Neural cell (in vitro differentiated cells): ENCODE results near the gene TMC2.

Source experiments
- CTCF ChIP-seq: fragments of 450-650 bp; IDR thresholded peaks from 2 replicates; pipeline ENCODE4 v1.5.1; 2014; ENCODE audit warnings: antibody characterized with exemption, mild to moderate bottlenecking, moderate library complexity; ENCODE audit not compliant: poor library complexity, severe bottlenecking
- EP300 ChIP-seq: fragments of 450-650 bp; conservative IDR thresholded peaks from 2 replicates; pipeline ENCODE4 v1.6.1; 2014; ENCODE audit warnings: antibody characterized with exemption, mild to moderate bottlenecking, moderate library complexity; ENCODE audit not compliant: poor library complexity, severe bottlenecking
- POLR2AphosphoS5 ChIP-seq: IDR thresholded peaks from 2 replicates; pipeline ENCODE4 v1.6.1; 2012
- RAD21 ChIP-seq: fragments of 450-650 bp; conservative IDR thresholded peaks from 2 replicates; pipeline ENCODE4 v1.6.1; 2014; ENCODE audit warnings: antibody characterized with exemption, mild to moderate bottlenecking, moderate library complexity
- TAF1 ChIP-seq: IDR thresholded peaks from 2 replicates; pipeline ENCODE4 v1.6.1; 2012; ENCODE audit warnings: low read depth
- TF ChIP-seq, protein P1 (sequence below): IDR thresholded peaks from 2 replicates; pipeline ENCODE4 v1.6.1; 2012; ENCODE audit warnings: borderline replicate concordance

DNA sequence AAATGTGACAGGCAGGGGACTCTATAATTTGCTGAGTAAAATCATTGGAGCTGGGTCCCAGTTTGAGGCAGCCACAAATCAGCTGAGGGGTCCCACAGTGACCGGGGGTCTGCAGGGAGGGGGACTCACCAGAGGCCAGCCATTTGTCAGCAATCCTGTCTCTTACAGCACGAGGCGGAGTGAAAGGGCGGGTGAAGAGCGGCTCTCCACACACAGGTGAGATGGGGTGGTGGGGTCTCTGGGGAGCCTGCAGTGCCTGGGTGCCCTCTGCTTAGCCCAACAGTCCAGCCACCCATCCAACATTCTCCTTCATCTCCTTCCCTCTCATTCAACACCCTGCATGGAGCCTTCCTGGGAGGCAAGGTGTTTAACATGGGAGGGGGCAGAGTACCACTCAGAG is 728 bp downstream of the TMC2 start:
- TF ChIP-seq CTCF (no peak), POLR2AphosphoS5 (no peak), EP300 (no peak), RAD21 (no peak), TAF1 (no peak)
- TF ChIP-seq, protein P1, sequence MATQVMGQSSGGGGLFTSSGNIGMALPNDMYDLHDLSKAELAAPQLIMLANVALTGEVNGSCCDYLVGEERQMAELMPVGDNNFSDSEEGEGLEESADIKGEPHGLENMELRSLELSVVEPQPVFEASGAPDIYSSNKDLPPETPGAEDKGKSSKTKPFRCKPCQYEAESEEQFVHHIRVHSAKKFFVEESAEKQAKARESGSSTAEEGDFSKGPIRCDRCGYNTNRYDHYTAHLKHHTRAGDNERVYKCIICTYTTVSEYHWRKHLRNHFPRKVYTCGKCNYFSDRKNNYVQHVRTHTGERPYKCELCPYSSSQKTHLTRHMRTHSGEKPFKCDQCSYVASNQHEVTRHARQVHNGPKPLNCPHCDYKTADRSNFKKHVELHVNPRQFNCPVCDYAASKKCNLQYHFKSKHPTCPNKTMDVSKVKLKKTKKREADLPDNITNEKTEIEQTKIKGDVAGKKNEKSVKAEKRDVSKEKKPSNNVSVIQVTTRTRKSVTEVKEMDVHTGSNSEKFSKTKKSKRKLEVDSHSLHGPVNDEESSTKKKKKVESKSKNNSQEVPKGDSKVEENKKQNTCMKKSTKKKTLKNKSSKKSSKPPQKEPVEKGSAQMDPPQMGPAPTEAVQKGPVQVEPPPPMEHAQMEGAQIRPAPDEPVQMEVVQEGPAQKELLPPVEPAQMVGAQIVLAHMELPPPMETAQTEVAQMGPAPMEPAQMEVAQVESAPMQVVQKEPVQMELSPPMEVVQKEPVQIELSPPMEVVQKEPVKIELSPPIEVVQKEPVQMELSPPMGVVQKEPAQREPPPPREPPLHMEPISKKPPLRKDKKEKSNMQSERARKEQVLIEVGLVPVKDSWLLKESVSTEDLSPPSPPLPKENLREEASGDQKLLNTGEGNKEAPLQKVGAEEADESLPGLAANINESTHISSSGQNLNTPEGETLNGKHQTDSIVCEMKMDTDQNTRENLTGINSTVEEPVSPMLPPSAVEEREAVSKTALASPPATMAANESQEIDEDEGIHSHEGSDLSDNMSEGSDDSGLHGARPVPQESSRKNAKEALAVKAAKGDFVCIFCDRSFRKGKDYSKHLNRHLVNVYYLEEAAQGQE, result no peak
